ENCODE results near the gene NUP188.

DNA sequence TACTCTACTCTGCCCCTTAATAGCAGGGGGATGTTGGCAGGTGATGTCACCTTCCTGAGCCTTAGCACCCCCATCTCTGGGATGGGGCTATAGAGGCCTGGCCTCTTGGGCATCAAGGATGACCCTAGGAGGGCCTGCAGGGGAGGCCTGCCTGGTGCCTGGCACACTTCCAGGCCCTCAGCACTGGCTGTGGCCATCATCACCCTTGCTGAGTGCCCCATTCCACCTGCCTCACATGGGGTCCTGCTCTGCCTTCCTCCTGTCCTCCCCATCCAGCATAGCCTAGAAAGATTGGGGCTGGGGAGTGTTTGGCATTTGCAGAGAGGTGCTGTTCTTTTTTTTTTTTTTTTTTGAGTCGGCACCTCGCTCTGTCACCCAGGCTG, 44.4 kb upstream of the NUP188 start:
- TF ChIP-seq FOXM1 (IDR thresholded peaks at IDR 0.05; ENCODE audit: borderline replicate concordance) (no peak), ELF4 (IDR thresholded peaks at IDR 0.05) (no peak), SP1 (IDR thresholded peaks at IDR 0.05) (no peak), BHLHE40 (IDR thresholded peaks at IDR 0.05; ENCODE audit: borderline replicate concordance) (no peak), SUZ12 (IDR thresholded peaks at IDR 0.05) (no peak), HDGF (IDR thresholded peaks at IDR 0.05; ENCODE audit: borderline replicate concordance) (no peak), FOXK2 (IDR thresholded peaks at IDR 0.05) (no peak), ZNF384 (IDR thresholded peaks at IDR 0.05) (no peak), LEF1 (IDR thresholded peaks at IDR 0.05; ENCODE audit: borderline replicate concordance) (no peak), TARDBP (IDR thresholded peaks at IDR 0.05) (no peak), L3MBTL2 (conservative IDR thresholded peaks at IDR 0.05) (no peak), NFRKB (IDR thresholded peaks at IDR 0.05) (no peak)
- TF ChIP-seq, protein P1, sequence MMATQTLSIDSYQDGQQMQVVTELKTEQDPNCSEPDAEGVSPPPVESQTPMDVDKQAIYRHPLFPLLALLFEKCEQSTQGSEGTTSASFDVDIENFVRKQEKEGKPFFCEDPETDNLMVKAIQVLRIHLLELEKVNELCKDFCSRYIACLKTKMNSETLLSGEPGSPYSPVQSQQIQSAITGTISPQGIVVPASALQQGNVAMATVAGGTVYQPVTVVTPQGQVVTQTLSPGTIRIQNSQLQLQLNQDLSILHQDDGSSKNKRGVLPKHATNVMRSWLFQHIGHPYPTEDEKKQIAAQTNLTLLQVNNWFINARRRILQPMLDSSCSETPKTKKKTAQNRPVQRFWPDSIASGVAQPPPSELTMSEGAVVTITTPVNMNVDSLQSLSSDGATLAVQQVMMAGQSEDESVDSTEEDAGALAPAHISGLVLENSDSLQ (IDR thresholded peaks at IDR 0.05): no peak

All from HEK293T (cell line).